Measurements from ENCODE around the gene CDK5RAP1.

The CDK5RAP1 gene

GRCh38 chr20:33337531-33338165 lies 63.7 kb downstream of the CDK5RAP1 start:
- DNase-seq, result no peak
- Mint-ChIP-seq H3K4me1 (peaks cover 3% of the 10 kb centered on the region), H3K27ac (no peak overlapping the region), H3K4me3 (no peak overlapping the region), H3K27me3 (peaks cover 5% of the 10 kb centered on the region), H3K9me3 (no peaks in the 10 kb centered on the region), H3K36me3 (ENCODE audit: low read depth) (no peaks in the 10 kb centered on the region)
- no peak for ATAC-seq

DNA sequence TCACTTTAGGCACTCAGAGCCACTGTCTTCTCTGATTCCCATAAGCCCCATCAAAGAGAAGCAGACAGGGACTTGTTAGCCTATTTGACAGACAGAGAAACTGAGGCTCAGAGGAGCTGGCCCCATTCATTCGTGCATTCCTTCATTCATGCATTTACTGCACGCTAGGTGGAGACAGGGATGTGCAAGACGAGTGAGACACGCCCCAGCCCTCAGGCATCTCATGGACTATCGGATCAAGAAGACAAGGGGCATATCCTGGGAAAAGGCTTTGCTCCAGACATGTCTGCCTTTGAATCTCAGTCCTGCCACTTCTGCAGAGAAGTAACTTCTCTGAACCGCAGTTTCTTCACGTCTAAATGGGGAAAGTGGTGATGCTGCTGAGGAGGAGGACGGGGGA lies 64.2 kb downstream of the CDK5RAP1 start:
- peaks cover 7% of the 10 kb centered on the region for H3K27me3 Mint-ChIP-seq
- peaks cover 3% of the 10 kb centered on the region for H3K4me1 Mint-ChIP-seq
- no peaks in the 10 kb centered on the region for H3K36me3 Mint-ChIP-seq (ENCODE audit: low read depth)
- no peak overlapping the region for H3K4me3 Mint-ChIP-seq
- no peak overlapping the region for H3K27ac Mint-ChIP-seq
- DNase-seq (no peak), ATAC-seq (no peak)
- H3K9me3 Mint-ChIP-seq, result no peaks in the 10 kb centered on the region

GRCh38 chr20:33336375-33336774 lies 64.9 kb downstream of the CDK5RAP1 start:
- no peak for DNase-seq
- H3K36me3 Mint-ChIP-seq (ENCODE audit: low read depth), result no peaks in the 10 kb centered on the region
- peaks cover 7% of the 10 kb centered on the region for H3K27me3 Mint-ChIP-seq
- no peak overlapping the region for H3K4me3 Mint-ChIP-seq
- no peak for ATAC-seq
- no peak overlapping the region for H3K27ac Mint-ChIP-seq
- H3K4me1 Mint-ChIP-seq, result peaks cover 3% of the 10 kb centered on the region
- H3K9me3 Mint-ChIP-seq, result no peaks in the 10 kb centered on the region

- H3K27me3 Mint-ChIP-seq, result peaks cover 9% of the 10 kb centered on the region
- DNase-seq, result no peak
- H3K27ac Mint-ChIP-seq, result no peak overlapping the region
- no peaks in the 10 kb centered on the region for H3K36me3 Mint-ChIP-seq (ENCODE audit: low read depth)
- H3K4me3 Mint-ChIP-seq, result no peak overlapping the region
- H3K4me1 Mint-ChIP-seq, result peaks cover 3% of the 10 kb centered on the region
- ATAC-seq, result no peak
- H3K9me3 Mint-ChIP-seq, result no peaks in the 10 kb centered on the region
These were observed 67.2 kb downstream of the CDK5RAP1 start for GRCh38 chr20:33334111-33334510.

- no peak overlapping the region for H3K27ac Mint-ChIP-seq
- DNase-seq, result no peak
- peaks cover 10% of the 10 kb centered on the region for H3K27me3 Mint-ChIP-seq
- no peaks in the 10 kb centered on the region for H3K36me3 Mint-ChIP-seq (ENCODE audit: low read depth)
- H3K4me3 Mint-ChIP-seq, result no peak overlapping the region
- H3K4me1 Mint-ChIP-seq, result peaks cover 3% of the 10 kb centered on the region
- ATAC-seq, result no peak
- no peaks in the 10 kb centered on the region for H3K9me3 Mint-ChIP-seq
These were observed 67.7 kb downstream of the CDK5RAP1 start for GRCh38 chr20:33333616-33334015.

DNA sequence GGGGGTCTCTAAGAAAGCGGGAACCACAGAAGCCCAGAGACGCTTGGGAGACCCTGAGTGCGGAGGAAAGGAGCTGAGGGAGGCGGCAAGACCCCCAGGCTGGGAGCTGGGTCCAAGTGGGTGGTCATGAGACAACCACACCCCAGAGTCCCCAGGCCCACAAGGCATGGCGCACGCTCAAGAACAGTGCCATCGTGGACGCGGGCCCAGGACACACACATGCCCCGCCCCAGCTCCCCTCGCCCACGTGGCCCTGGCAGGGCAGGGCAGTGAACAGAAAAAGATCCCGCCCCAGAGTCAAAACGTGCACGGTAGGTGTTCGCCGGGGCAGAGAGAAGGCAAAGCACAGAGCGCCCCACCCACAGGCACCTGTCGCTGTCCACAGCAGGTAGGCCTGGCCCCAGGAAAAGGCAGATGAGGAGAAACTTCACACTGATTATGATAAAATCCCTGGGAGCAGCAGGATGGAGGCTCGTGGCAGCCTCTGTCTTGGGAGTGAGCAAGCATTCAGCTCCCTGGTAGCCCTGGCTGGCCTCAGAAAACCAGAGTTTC lies 68.3 kb downstream of the CDK5RAP1 start:
- DNase-seq (no peak), ATAC-seq (no peak)
- Mint-ChIP-seq H3K4me1 (peaks cover 3% of the 10 kb centered on the region), H3K36me3 (ENCODE audit: low read depth) (no peaks in the 10 kb centered on the region), H3K27ac (no peak overlapping the region), H3K4me3 (no peak overlapping the region), H3K27me3 (peaks cover 10% of the 10 kb centered on the region), H3K9me3 (no peaks in the 10 kb centered on the region)

- Mint-ChIP-seq H3K9me3 (no peaks in the 10 kb centered on the region), H3K4me3 (no peak overlapping the region), H3K4me1 (no peaks in the 10 kb centered on the region), H3K27me3 (peaks cover 6% of the 10 kb centered on the region), H3K36me3 (ENCODE audit: low read depth) (no peaks in the 10 kb centered on the region), H3K27ac (no peak overlapping the region)
- DNase-seq (no peak), ATAC-seq (no peak)
These were observed 72.9 kb downstream of the CDK5RAP1 start for GRCh38 chr20:33328157-33329137.

DNA sequence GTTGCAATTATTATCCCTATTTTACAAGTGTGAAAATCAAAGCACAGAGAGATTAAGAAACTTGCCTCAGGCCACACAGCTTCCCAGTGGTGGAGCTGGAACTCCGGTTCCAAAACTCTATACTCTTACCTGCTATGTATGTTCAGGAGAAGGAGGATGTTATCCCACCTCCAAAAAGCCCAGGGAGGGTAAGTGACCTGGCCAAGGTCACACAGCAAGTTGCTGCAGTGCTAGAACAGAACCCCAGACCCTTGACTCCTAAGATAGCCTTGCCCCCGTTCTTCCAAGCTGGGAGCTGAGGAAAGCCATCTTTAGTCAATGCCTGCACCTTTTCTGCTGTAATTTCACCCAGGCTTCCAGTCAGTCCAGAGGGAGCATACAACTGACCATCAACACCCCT lies 76.0 kb downstream of the CDK5RAP1 start:
- Mint-ChIP-seq H3K4me3 (no peak overlapping the region), H3K36me3 (ENCODE audit: low read depth) (no peaks in the 10 kb centered on the region), H3K9me3 (no peaks in the 10 kb centered on the region), H3K27ac (no peak overlapping the region), H3K27me3 (peaks cover 4% of the 10 kb centered on the region), H3K4me1 (no peaks in the 10 kb centered on the region)
- ATAC-seq, result no peak
- no peak for DNase-seq

GRCh38 chr20:33323236-33323635 lies 78.1 kb downstream of the CDK5RAP1 start:
- DNase-seq, result no peak
- Mint-ChIP-seq H3K4me1 (no peaks in the 10 kb centered on the region), H3K36me3 (ENCODE audit: low read depth) (no peaks in the 10 kb centered on the region), H3K9me3 (no peaks in the 10 kb centered on the region), H3K27ac (no peak overlapping the region), H3K27me3 (peaks cover 2% of the 10 kb centered on the region), H3K4me3 (no peak overlapping the region)
- ATAC-seq, result no peak

DNA sequence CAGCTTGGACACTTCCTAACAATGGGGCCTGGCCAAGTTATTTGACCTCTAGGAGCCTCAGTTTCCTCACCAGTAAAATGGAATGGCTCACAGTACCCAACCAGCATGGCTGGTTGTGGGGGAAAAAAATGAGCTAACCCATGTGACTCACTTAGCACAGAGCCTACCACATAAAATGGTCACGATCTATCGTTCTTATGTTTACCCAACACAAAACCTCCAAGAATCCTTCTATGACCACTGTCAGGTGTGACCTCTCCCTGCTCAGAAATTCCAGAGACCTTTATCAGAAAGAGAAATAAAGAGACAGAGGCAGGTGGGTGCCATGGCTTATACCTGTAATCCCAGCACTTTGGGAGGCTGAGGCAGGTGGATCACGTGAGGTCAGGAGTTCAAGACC lies 78.9 kb downstream of the CDK5RAP1 start:
- H3K27ac Mint-ChIP-seq, result no peak overlapping the region
- H3K27me3 Mint-ChIP-seq, result peaks cover 2% of the 10 kb centered on the region
- H3K4me3 Mint-ChIP-seq, result no peak overlapping the region
- DNase-seq (no peak), ATAC-seq (no peak)
- no peaks in the 10 kb centered on the region for H3K4me1 Mint-ChIP-seq
- H3K36me3 Mint-ChIP-seq (ENCODE audit: low read depth), result no peaks in the 10 kb centered on the region
- no peaks in the 10 kb centered on the region for H3K9me3 Mint-ChIP-seq

DNA sequence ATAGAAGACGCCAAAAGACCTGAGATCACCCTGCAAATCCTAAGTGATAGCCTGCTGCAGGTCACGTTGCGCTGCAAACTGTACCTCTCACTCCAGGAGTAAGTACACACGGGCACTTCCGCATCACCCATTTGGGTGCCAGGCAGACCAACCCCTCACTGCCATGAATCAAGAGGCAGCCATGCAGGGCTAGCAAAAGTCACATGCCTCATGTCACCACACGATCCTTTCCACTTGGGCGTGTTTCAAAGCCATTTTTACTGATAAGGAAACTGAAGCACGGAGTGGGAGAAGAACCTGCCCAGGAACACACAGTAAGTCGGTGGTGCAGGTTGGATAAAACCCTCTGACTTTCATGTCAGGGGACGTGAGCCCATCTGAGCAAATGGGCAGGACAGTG lies 81.3 kb downstream of the CDK5RAP1 start:
- Mint-ChIP-seq H3K9me3 (no peaks in the 10 kb centered on the region), H3K36me3 (ENCODE audit: low read depth) (no peaks in the 10 kb centered on the region), H3K4me3 (no peak overlapping the region), H3K27ac (no peak overlapping the region), H3K27me3 (peaks cover 2% of the 10 kb centered on the region), H3K4me1 (no peaks in the 10 kb centered on the region)
- DNase-seq (no peak), ATAC-seq (no peak)

- no peaks in the 10 kb centered on the region for H3K36me3 Mint-ChIP-seq (ENCODE audit: low read depth)
- H3K4me3 Mint-ChIP-seq, result no peak overlapping the region
- H3K27ac Mint-ChIP-seq, result no peak overlapping the region
- H3K4me1 Mint-ChIP-seq, result no peaks in the 10 kb centered on the region
- ATAC-seq (no peak), DNase-seq (no peak)
- peaks cover 2% of the 10 kb centered on the region for H3K27me3 Mint-ChIP-seq
- no peaks in the 10 kb centered on the region for H3K9me3 Mint-ChIP-seq
These were observed 83.3 kb downstream of the CDK5RAP1 start for GRCh38 chr20:33318096-33318429.

DNA sequence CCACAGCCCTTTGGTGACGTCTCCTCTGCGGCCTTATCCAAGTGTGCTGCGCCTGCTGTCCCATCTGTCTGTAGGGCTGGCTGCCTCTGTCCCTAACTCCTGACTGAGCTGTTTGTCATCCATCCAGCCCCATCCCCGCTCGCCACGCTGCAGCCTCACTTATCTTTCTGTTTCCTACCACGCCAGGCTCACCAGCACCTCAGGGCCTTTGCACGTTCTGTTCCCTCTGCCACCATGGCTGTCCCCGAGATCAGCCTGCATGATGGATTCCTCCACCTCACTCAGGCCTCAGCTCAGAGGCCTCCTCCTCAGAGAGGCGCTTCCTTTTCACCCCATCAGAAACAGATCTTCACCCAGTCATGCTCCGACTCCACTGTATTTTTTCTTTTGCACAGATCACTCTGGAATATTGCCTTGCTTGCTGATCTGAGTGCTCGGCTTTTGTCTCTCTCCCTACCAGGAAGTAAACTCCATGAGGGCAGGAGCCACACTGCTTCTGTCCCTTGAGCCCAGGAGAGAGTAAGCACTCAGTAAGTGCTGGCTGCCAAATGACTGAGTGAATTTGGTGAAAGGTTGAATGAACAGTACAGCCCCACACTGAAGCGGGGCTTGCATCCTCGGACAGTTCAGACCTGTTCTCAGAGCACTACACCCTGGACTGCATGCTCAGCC lies 83.8 kb downstream of the CDK5RAP1 start:
- Mint-ChIP-seq H3K27me3 (no peaks in the 10 kb centered on the region), H3K4me1 (no peaks in the 10 kb centered on the region), H3K36me3 (ENCODE audit: low read depth) (no peaks in the 10 kb centered on the region), H3K4me3 (no peak overlapping the region), H3K9me3 (no peaks in the 10 kb centered on the region), H3K27ac (no peak overlapping the region)
- ATAC-seq (no peak), DNase-seq (no peak)

GRCh38 chr20:33316958-33317357 lies 84.4 kb downstream of the CDK5RAP1 start:
- no peak for DNase-seq
- H3K4me3 Mint-ChIP-seq, result no peak overlapping the region
- H3K9me3 Mint-ChIP-seq, result no peaks in the 10 kb centered on the region
- no peaks in the 10 kb centered on the region for H3K36me3 Mint-ChIP-seq (ENCODE audit: low read depth)
- H3K27ac Mint-ChIP-seq, result no peak overlapping the region
- ATAC-seq, result no peak
- no peaks in the 10 kb centered on the region for H3K4me1 Mint-ChIP-seq
- H3K27me3 Mint-ChIP-seq, result no peaks in the 10 kb centered on the region

DNA sequence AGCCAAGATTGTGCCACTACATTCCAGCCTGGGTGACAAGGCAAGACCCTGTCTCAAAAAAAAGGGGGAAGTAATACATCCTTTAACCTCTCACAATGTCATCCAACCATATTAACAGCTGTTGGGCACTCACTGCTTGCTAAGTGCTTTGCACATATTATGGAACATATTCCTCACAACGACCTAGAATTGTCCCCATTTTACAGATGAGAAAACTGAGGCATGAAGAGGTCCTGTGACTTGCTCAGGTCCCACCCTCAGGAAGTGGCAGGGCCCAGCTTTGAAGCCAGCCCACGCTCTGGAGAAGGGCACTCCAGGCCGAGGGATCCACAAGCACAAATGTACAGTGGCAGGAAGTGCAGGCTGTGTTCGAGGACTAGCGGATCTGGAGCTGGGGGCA lies 85.0 kb downstream of the CDK5RAP1 start:
- Mint-ChIP-seq H3K4me1 (no peaks in the 10 kb centered on the region), H3K9me3 (no peaks in the 10 kb centered on the region), H3K36me3 (ENCODE audit: low read depth) (no peaks in the 10 kb centered on the region), H3K27me3 (no peaks in the 10 kb centered on the region), H3K27ac (no peak overlapping the region), H3K4me3 (no peak overlapping the region)
- ATAC-seq, result no peak
- DNase-seq, result no peak
